Measurements from ENCODE around the gene BOC. TPM values are rescaled to one million over a fixed set of nuclear protein-coding genes. Genes with fewer than 3 reads are reported as not detected.
A peak's percentile ranks its signal among the peaks of the same experiment; 100 is the strongest.

BOC gene
- polyA plus RNA-seq, 1 experiment, result 11.2 TPM

GRCh38 chr3:113287803-113288648 is 76.7 kb downstream of the BOC start:
- peak; percentile 53 for DNase-seq (ENCODE audit: low read depth, low spot score)
- CTCF ChIA-PET, result interaction anchor here (0.5 to 4.4 kb wide), 48 partner anchors 9 to 699 kb away, joined by 3 to 78 read pairs (median 4); partner anchors contain the start of genes CFAP44 and GTPBP8

GRCh38 chr3:113288881-113289280 is 77.5 kb downstream of the BOC start:
- Histone ChIP-seq H3K9me3 (ENCODE audit: control insufficient read depth, insufficient read depth, low read length) (no peaks in the 10 kb centered on the region), H3K4me3 (ENCODE audit: low read depth, low read length) (no peak overlapping the region), H3K27ac (ENCODE audit: low read depth, low read length) (no peak overlapping the region), H3K27me3 (ENCODE audit: control insufficient read depth, insufficient read depth, low read length) (no peaks in the 10 kb centered on the region)
- POLR2A ChIA-PET, result interaction anchor here (1.0 kb wide), 1 partner anchor 234 kb away, joined by 4 read pairs; no protein-coding TSS in a partner anchor
- DNase-seq (ENCODE audit: low read depth, low spot score), result no peak
- CTCF ChIA-PET, result interaction anchor here (0.6 to 4.4 kb wide), 34 partner anchors 8 to 646 kb away, joined by 3 to 78 read pairs (median 4); partner anchors contain the start of genes CFAP44 and GTPBP8
- no peak for TF ChIP-seq CTCF (IDR thresholded peaks at IDR 0.05; ENCODE audit: low read depth, low read length)

More at GRCh38 chr3:113287803-113288648, 76.7 kb downstream of the BOC start:
- H3K27ac ChIP-seq (ENCODE audit: low read depth, low read length), result no peak overlapping the region
- H3K4me3 ChIP-seq (ENCODE audit: low read depth, low read length), result no peak overlapping the region
- peak; percentile 100 for TF ChIP-seq CTCF (IDR thresholded peaks at IDR 0.05; ENCODE audit: low read depth, low read length)
- no peaks in the 10 kb centered on the region for H3K27me3 ChIP-seq (ENCODE audit: control insufficient read depth, insufficient read depth, low read length)
- no peaks in the 10 kb centered on the region for H3K9me3 ChIP-seq (ENCODE audit: control insufficient read depth, insufficient read depth, low read length)
- POLR2A ChIA-PET, result interaction anchor here (0.7 to 1.0 kb wide), 2 partner anchors 56 to 233 kb away, joined by 3 to 4 read pairs; no protein-coding TSS in a partner anchor

- H3K4me3 ChIP-seq (ENCODE audit: low read depth, low read length), result no peak overlapping the region
- no peaks in the 10 kb centered on the region for H3K9me3 ChIP-seq (ENCODE audit: control insufficient read depth, insufficient read depth, low read length)
- ChIA-PET POLR2A (no interaction called here), CTCF (interaction anchor here (0.6 to 1.0 kb wide), 2 partner anchors 155 to 1877 kb away, joined by 3 read pairs; no protein-coding TSS in a partner anchor)
- H3K27me3 ChIP-seq (ENCODE audit: control insufficient read depth, insufficient read depth, low read length), result no peaks in the 10 kb centered on the region
- no peak for DNase-seq (ENCODE audit: low read depth, low spot score)
- H3K27ac ChIP-seq (ENCODE audit: low read depth, low read length), result no peak overlapping the region
- TF ChIP-seq CTCF (IDR thresholded peaks at IDR 0.05; ENCODE audit: low read depth, low read length), result no peak
Measured at GRCh38 chr3:113291572-113291971, 80.2 kb downstream of the BOC start.

- CTCF ChIA-PET, result no interaction called here
- H3K27me3 ChIP-seq (ENCODE audit: control insufficient read depth, insufficient read depth, low read length), result no peaks in the 10 kb centered on the region
- DNase-seq (ENCODE audit: low read depth, low spot score), result no peak
- H3K27ac ChIP-seq (ENCODE audit: low read depth, low read length), result no peak overlapping the region
- TF ChIP-seq CTCF (IDR thresholded peaks at IDR 0.05; ENCODE audit: low read depth, low read length), result no peak
- H3K4me3 ChIP-seq (ENCODE audit: low read depth, low read length), result no peak overlapping the region
- no peaks in the 10 kb centered on the region for H3K9me3 ChIP-seq (ENCODE audit: control insufficient read depth, insufficient read depth, low read length)
- POLR2A ChIA-PET, result interaction anchor here (0.5 kb wide), 1 partner anchor 676 kb away, joined by 3 read pairs; no protein-coding TSS in a partner anchor
Measured at GRCh38 chr3:113292933-113293332, 81.6 kb downstream of the BOC start.

GRCh38 chr3:113293348-113293747 is 82.0 kb downstream of the BOC start:
- no peaks in the 10 kb centered on the region for H3K27me3 ChIP-seq (ENCODE audit: control insufficient read depth, insufficient read depth, low read length)
- POLR2A ChIA-PET, result no interaction called here
- no peaks in the 10 kb centered on the region for H3K9me3 ChIP-seq (ENCODE audit: control insufficient read depth, insufficient read depth, low read length)
- DNase-seq (ENCODE audit: low read depth, low spot score), result no peak
- CTCF ChIA-PET, result no interaction called here
- no peak for TF ChIP-seq CTCF (IDR thresholded peaks at IDR 0.05; ENCODE audit: low read depth, low read length)
- no peak overlapping the region for H3K27ac ChIP-seq (ENCODE audit: low read depth, low read length)
- no peak overlapping the region for H3K4me3 ChIP-seq (ENCODE audit: low read depth, low read length)
